HPDE6-E6E7 (cell line): Measurements from ENCODE around the gene SMIM24.

ENCODE experiments used
- DNase-seq: peaks from one replicate; pipeline ENCODE4 v3.0.0; 2011; ENCODE audit warnings: missing footprints; ENCODE audit errors: extremely low spot score

SMIM24 gene

GRCh38 chr19:3497757-3498520, 17.6 kb upstream of the SMIM24 start:
- DNase-seq: no peak

- DNase-seq: no peak
These were observed 16.3 kb upstream of the SMIM24 start for GRCh38 chr19:3496392-3497273.

- DNase-seq: no peak
These were observed 14.2 kb upstream of the SMIM24 start for GRCh38 chr19:3494559-3494958.

GRCh38 chr19:3494051-3494450, 13.7 kb upstream of the SMIM24 start:
- DNase-seq: no peak

- no peak for DNase-seq
These were observed 13.3 kb upstream of the SMIM24 start for GRCh38 chr19:3493651-3494050.

- no peak for DNase-seq
These were observed 12.6 kb upstream of the SMIM24 start for GRCh38 chr19:3492919-3493318.

GRCh38 chr19:3492131-3492839, 12.0 kb upstream of the SMIM24 start:
- no peak for DNase-seq

GRCh38 chr19:3491396-3492119, 11.2 kb upstream of the SMIM24 start:
- DNase-seq: no peak

- DNase-seq: no peak
These were observed 2.9 kb upstream of the SMIM24 start, which contains the start of gene SMIM44 for GRCh38 chr19:3483226-3483628. Gene SMIM44 (minus strand): TSS chr19:3483441. CDS start chr19:3483403, 38 bp downstream.

GRCh38 chr19:3482507-3483225, 2.3 kb upstream of the SMIM24 start:
- DNase-seq: no peak

GRCh38 chr19:3481241-3482090, 1.1 kb upstream of the SMIM24 start:
- DNase-seq: no peak

GRCh38 chr19:3479834-3480215, 500 bp downstream of the SMIM24 start:
- DNase-seq: no peak

GRCh38 chr19:3479177-3479833, 1.0 kb downstream of the SMIM24 start:
- DNase-seq: no peak

- DNase-seq: no peak
These were observed 1.7 kb downstream of the SMIM24 start for GRCh38 chr19:3478409-3479176.

- no peak for DNase-seq
These were observed 2.4 kb downstream of the SMIM24 start for GRCh38 chr19:3477951-3478350.

GRCh38 chr19:3477506-3477905, 2.8 kb downstream of the SMIM24 start:
- DNase-seq: no peak

GRCh38 chr19:3476830-3477229, 3.5 kb downstream of the SMIM24 start:
- DNase-seq: no peak

- no peak for DNase-seq
These were observed 4.9 kb downstream of the SMIM24 start for GRCh38 chr19:3475449-3475848.

GRCh38 chr19:3474614-3475013, 5.7 kb downstream of the SMIM24 start:
- DNase-seq: no peak
